NOMO-1 treated with DMSO at 0.1 percent for 48 hours (cell line): ENCODE measurements around the gene EVL.

Source experiments
- DNase-seq: peaks from one replicate; lab custom pipeline; 2025; ENCODE audit not compliant: unreplicated experiment; lab: John Stamatoyannopoulos, UW

EVL gene

GRCh38 chr14:100124551-100125088 lies 59.4 kb downstream of the EVL start:
- DNase-seq, result no peak

DNA sequence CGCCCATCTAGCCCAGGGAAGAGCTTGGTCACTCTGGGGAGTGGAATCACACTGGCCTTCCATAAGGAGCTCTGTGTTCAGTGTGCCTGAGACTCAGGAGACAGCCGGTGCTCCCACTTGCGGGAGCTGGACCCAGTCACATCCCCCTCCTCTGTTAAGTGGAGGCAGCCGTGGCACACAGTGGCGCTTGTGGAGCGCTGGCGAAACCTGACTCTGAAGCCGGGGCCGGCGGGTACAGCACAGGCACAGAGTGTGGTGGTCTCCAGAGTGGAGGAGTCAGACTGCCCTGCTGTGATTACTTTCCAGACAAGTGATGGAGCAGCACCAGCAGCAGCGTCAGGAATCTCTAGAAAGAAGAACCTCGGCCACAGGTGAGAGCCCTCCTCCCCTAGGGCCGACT lies 61.2 kb downstream of the EVL start:
- DNase-seq, result no peak

DNA sequence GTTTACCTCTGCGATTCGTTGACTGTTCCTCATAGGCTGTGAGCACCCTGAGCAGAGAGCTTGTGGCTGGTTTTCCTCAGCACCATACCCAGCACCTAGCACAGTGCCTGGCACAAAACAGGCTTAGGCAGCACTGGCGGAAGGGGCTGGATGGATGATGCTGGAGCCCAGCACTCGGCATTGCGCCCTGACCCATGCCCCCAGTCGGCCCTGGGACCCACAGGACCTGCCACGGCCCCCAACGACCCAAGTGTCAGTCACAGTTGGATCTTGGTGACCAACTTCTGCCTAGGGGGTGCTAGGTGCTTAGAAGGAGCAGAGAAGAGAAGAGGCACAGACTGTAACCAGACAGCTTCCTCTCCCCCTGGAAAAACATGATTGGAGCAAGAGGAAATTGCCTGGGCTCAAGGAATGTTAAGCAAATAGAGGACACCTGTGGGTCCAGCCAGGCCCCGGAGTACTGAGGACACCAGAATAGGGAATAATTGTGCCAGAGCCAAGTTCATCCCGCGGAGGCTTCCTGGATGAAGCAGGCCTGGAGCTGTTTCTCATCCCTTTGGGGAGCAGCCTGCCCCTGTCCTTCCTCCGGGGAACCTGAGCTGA lies 62.7 kb downstream of the EVL start:
- DNase-seq, result no peak

DNA sequence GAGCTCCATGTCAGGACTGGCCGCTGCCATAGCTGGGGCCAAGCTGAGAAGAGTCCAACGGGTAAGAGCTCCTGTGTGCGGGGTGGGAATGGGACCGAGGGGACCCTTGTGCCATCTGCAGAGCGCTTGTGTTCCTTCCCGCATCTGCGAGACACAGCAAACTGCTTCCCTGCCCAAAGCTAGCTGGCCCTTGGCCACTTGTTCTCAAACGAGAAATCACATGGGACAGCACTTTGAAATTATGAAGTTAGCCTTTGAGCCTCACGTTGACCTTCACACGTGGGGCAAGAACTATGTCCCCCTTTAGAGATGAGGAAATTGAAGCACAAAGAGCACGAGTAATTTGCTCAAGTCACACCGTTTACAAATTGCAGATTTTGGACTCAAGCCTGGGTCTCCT lies 63.5 kb downstream of the EVL start:
- DNase-seq, result no peak

- no peak for DNase-seq
These were observed 64.0 kb downstream of the EVL start for GRCh38 chr14:100129161-100129589.

GRCh38 chr14:100130521-100130920 lies 65.3 kb downstream of the EVL start:
- no peak for DNase-seq

DNA sequence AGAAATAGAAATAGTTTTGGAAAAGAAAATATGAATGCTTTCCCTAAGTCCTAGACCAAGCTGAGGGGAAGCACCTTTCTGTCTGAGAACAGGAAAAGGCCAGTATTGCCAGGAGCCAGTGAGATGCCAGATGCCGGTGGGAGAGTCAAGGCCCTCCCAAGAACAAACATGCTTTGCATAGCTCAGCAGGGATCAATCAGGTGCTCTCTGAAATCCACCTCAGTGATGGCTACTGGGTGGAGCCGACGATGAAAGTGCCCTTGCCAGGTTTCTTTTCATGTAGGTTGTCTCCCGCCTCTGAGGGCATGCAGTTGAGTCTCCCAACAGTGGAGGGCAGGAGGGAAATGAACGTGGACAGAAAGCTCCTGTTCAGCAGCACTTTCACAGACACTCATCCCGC lies 66.0 kb downstream of the EVL start:
- no peak for DNase-seq

GRCh38 chr14:100132161-100132902 lies 67.1 kb downstream of the EVL start:
- no peak for DNase-seq

DNA sequence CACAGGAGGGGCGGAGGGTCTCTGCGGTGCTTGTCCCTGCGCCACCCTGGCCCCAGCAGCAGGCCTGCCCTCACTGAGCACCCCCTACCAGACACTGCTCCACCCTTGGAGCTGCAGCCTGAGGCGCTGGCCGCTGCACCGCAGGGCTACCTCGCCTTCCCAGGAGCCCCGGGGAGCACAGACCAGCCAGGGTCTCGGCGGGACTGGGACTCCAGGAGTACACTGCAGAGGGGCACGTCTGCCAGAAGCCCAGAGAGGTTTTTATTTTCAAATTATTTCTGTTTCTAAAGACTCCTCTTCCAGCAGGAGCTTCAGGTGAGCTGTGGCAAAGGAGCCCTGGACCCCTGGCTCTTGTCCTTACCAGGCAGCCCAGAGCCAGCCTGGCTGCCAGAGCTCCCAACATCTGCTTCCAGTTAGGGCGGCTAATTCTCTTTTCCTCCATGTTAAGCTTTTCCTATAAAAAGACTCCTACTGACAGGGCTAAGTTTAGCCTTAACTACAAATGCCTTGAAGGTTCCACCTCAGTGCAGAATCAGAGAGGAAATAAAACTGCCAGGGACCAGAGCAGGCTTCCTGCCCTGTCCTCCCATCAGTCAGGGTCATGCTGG lies 67.8 kb downstream of the EVL start:
- no peak for DNase-seq

DNA sequence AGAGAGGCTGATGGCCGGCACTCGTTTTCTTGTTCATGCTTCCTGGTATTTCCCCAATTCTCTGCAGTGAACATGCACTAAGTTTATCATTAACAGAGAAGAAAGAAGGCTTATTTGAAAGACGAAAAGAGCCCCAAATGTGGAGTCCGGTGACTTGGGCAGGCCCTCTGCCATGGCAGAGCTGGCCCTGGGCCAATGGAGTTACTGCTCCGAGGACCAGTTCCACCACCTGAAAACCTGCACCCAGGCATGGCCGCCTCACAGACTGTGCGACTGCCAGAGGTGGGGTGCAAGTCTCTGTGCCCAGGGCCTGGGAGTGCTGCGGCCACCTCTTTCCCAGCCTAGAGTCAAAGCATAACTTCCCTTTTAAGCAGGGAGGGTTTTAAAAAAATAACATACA lies 69.4 kb downstream of the EVL start:
- no peak for DNase-seq

- no peak for DNase-seq
These were observed 69.9 kb downstream of the EVL start for GRCh38 chr14:100135073-100135472.

GRCh38 chr14:100135784-100136183 lies 70.6 kb downstream of the EVL start:
- no peak for DNase-seq

DNA sequence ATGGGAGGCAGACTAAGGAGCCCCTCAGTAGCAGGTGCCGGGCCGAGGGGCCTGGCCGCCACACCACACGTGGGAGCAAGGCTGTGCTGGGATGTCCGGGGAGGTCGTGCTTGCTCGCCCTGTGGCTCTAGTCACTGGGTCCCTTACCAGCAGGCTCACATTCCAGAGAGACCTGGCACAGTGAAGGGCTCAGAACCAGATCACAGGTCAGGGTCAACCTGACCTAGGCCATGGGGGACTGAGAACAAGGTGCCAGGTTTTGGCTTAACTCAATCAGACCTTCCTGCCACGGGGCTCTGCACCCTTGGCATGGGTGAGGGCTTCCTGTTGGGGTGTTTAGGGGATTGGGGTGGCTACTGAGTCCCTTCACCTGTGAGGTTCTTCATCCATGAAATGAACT lies 72.0 kb downstream of the EVL start:
- no peak for DNase-seq

DNA sequence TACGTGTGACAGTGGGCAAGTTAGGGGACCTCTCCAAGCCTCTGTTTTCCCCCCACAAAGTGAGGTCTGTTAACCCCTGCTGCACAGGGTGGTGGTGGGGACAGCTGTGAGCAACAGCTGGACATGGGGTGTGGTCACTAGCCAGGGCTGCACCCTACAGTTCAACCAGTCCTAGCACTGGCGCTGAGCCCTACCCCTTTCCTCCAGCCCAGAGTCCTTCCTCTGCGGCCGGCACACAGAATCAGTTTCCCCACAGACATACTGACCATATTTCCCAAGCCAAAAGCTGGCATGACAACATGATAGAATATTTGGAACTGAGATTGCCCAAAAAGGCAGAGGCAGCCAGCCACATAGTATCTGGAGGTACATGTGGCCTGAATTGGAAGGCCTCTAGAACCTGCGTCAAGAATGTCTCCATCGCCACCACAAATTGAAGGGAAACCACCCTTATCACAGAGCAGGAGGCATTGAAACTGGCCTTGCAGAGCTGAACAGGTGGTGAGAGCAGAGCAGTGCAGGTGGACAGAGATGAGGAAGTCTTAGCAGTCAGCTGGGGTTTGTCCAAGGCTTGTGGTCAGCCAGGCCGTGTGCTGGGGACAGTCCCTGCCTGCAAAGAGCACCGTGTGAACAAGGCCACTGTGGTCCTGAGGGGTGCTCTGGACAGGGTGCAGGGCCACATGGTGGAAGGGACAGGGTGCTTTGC lies 73.0 kb downstream of the EVL start:
- DNase-seq, result no peak

DNA sequence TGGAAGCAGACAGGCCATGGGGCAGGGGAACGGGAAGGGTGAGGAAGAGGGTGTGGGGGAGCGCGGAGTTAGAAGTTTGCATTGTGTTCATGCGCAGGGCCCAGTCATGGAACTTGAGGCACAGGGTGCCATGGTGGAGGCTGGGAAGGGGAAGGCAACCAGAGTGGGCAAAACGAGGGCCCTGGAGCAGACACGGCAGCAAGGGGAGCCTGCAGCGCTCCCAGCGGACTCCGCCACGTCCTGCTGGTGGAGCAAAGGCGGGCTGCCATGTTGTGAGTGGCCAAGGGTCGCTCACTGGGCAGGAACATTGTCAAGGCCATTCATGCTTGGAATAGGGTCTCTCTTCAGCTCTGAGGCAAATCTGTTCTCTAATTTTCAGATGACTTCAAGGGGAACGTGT lies 73.7 kb downstream of the EVL start:
- no peak for DNase-seq

DNA sequence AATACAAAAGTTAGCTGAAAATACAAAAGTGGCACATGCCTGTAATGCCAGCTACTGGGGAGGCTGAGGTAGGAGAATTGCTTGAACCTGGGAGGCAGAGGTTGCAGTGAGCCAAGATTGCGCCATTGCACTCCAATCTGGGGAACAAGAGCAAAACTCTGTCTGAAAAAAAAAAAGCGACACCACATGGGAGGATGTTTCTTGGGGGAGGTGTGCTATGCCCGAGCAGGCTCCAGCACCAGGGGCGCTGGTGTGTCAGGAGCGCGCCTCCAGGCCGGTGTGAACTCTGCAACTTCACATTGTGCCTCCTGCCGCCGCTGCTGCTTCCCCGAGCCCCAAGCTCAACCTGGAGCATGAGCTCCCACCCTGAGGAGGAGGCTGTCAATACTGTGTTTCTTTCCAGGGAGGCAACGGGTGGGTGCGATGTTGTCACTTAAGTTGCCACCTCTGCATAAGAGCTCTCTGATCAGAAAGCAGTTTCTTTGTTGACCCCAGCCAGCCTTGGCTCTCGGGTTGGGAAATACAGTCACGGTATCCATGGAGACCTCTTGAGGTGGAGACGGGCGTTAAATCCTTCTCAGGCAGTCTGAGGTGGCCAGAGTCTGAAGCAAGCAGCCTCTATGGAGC lies 75.3 kb downstream of the EVL start:
- no peak for DNase-seq

DNA sequence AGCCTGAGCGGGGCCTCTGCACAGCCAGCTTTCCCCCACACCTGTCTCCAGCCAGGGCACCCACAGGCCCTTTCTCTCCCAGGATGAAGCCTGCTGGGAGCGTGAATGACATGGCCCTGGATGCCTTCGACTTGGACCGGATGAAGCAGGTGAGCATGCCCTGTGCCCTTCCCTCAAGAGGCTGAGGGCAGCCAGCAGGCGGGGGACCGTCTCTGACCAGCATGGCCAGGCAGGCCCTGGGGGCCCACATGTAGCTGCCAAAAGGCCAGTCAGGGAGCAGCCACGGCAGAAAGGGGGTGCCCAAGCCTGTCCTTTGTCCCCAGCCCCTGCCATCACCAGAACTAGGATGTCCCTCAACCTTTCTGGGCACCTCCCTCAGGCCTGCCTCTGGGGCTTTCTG lies 75.9 kb downstream of the EVL start:
- DNase-seq, result no peak

DNA sequence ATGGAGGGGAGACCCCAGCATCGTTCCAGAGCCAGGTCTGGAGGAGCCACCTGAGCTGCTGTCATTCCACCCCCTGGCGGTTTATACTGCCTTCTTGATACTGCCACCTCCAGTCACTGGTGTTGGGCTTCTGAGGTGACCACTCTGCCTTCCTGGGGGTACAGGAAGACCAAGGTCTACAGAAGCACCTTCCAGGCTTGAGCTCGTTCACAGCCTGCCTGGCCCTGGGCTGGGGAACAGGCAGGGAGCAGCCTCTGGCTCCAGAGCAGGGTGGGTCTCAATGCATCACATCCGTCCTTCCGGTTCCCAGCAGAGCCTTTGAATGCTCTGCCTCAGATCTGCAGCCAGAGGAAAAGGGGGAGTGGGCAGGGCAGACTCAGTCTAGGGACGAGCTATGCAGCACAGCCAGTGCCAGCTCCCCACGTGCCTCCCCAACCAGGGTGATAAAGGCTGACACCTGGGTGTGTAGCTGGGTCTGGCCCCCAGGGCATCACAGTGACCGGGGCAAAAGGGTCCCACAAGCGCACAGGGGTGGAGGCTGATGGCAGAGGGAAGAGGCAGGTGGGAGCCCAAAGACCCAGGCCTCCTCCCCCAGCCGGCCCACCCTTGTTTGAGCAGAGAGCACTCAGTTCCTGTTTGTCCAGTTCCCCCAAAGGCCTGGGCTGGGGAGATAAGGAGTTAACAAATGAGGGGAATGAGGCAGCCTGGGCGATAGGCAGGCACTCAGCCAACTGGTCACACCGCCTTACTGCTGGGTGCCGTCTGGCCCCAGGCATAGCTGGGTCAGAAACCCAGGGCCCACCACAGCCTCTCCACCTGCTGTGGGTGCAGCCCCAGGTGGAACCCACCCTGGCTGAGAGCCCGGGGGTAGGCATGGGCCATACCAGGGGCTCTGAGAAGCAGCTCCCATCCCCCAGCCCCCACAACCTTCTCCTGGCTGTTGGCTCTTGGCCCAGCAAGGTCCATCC lies 77.1 kb downstream of the EVL start:
- DNase-seq, result no peak

DNA sequence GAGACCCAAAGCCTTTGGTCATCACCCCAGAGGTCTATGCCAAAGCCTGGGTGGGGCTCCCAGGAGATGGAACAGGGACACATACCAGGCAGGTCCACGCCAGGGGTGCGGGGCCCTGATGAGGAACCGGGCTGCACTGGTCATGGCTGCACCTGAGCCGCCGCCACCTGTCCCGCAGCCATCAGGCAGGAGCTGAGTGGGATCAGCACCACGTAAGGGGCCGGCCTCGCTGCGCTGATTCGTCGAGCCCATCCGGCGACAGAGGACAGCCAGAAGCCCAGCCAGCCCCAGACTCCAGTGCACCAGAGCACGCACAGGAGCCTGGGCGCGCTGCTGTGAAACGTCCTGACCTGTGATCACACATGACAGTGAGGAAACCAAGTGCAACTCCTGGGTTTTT lies 78.3 kb downstream of the EVL start:
- no peak for DNase-seq

DNA sequence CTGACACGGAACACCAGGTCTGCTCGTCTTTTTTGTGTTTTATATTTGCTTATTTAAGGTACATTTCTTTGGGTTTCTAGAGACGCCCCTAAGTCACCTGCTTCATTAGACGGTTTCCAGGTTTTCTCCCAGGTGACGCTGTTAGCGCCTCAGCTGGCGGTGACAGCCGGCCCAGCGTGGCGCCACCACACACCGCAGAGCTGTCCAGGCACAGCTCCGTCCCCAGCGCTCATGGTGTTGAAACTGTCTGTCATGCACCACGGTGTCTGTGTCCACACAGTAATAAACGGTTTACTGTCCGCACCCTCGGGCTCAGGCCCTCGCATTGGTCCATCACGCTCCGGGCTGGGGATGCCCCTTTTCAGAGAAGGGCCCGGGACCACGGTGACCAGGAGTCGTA lies 78.7 kb downstream of the EVL start:
- no peak for DNase-seq
